Brain microvascular endothelial cell (primary cell): Measurements from ENCODE around the gene CPNE4.

ENCODE experiments used
- DNase-seq: peaks from one replicate; pipeline ENCODE4 v3.0.0-alpha.2; 2020
- H3K27ac ChIP-seq: fragments of 250-450 bp; sonication (Bioruptor Pico); 2 replicates; pipeline ENCODE4 v1.5.1; 2020; ENCODE audit warnings: mild to moderate bottlenecking, moderate library complexity
- H3K27me3 ChIP-seq: fragments of 250-450 bp; sonication (Bioruptor Pico); replicated peaks from 2 replicates; pipeline ENCODE4 v1.5.1; 2020; ENCODE audit warnings: mild to moderate bottlenecking
- H3K36me3 ChIP-seq: fragments of 250-450 bp; sonication (Bioruptor Pico); replicated peaks from 2 replicates; pipeline ENCODE4 v1.5.1; 2020; ENCODE audit warnings: mild to moderate bottlenecking
- H3K4me3 ChIP-seq: 2 replicates; pipeline ENCODE4 v1.5.1; 2011; ENCODE audit warnings: low read depth, mild to moderate bottlenecking, control low read depth, low read length, moderate library complexity
- in situ Hi-C: cut with HindIII; loops from 2 replicates; pipeline ENCODE4 v1.10.0; 2017; ENCODE audit warnings: low sequenced_read_pairs, low pct_ligation_motif_present
- TF ChIP-seq, protein P1 (sequence below): IDR thresholded peaks from 2 replicates; pipeline ENCODE4 v1.5.1; 2011; ENCODE audit warnings: low read depth, mild to moderate bottlenecking, moderate library complexity, low read length, control low read depth, inconsistent platforms; ENCODE audit errors: missing control alignments

The CPNE4 gene

DNA sequence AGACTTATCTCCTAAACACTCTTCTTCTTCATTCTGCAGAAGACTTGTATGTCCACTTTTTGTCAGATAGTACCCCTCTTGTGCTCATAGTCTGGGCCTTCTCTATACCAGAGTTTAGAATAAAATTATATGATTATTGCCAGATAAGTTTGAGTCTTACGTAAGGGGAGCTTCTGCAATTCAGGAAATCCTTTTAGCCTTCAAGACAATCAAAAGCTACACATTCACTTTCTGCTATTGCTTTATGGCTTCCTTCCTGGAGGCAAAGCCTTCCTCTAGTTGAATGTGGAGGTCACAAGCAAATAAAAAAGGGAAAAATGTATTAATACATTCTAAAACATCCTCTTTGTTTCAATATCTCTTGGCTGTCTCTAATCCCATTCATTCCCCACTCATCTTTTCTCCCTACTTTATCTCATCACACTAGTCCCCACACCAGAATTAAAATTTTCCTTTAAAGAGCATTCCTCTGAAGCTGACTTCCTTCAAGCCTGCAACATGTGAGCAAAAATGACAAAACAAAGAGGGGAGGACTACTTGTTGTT lies 186.8 kb downstream of the CPNE4 start:
- Histone ChIP-seq H3K27me3 (no peaks in the 10 kb centered on the region), H3K27ac (no peak overlapping the region), H3K36me3 (no peaks in the 10 kb centered on the region), H3K4me3 (no peak overlapping the region)
- in situ Hi-C loops: no loop called here
- no peak for DNase-seq
- TF ChIP-seq, protein P1, sequence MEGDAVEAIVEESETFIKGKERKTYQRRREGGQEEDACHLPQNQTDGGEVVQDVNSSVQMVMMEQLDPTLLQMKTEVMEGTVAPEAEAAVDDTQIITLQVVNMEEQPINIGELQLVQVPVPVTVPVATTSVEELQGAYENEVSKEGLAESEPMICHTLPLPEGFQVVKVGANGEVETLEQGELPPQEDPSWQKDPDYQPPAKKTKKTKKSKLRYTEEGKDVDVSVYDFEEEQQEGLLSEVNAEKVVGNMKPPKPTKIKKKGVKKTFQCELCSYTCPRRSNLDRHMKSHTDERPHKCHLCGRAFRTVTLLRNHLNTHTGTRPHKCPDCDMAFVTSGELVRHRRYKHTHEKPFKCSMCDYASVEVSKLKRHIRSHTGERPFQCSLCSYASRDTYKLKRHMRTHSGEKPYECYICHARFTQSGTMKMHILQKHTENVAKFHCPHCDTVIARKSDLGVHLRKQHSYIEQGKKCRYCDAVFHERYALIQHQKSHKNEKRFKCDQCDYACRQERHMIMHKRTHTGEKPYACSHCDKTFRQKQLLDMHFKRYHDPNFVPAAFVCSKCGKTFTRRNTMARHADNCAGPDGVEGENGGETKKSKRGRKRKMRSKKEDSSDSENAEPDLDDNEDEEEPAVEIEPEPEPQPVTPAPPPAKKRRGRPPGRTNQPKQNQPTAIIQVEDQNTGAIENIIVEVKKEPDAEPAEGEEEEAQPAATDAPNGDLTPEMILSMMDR: no peak

DNA sequence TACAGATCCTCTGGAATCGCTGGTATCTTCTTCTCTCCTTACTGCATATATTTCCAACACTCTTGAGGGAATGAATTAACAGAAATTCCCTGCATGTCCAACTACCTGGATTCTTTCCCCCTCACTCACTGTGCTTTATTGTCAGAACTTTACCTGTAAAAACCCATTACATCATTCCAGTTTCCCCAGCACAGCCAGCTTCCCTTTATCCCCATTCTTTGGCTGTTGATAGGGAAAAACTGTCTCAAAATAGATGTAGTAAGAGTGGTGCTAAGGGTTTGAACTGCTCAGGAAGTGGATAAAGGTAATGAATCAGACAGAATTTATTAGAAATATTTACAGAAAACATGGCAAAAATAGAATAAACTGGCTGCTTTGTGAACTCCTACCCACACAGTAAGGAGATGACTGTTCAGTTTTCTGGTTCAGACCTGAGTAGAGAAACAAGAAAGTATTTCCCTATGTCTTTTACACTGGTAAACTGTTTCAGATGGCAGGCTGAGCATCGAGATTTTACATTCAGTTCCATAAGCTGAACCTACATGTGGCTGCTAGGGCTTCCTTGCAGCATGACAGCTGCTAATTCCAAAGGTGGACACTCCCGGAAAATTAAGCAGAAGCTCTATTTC lies 188.4 kb downstream of the CPNE4 start:
- H3K27ac ChIP-seq: no peak overlapping the region
- TF ChIP-seq, protein P1: no peak
- H3K4me3 ChIP-seq: no peak overlapping the region
- no peaks in the 10 kb centered on the region for H3K27me3 ChIP-seq
- no peak for DNase-seq
- in situ Hi-C loops: no loop called here
- no peaks in the 10 kb centered on the region for H3K36me3 ChIP-seq

DNA sequence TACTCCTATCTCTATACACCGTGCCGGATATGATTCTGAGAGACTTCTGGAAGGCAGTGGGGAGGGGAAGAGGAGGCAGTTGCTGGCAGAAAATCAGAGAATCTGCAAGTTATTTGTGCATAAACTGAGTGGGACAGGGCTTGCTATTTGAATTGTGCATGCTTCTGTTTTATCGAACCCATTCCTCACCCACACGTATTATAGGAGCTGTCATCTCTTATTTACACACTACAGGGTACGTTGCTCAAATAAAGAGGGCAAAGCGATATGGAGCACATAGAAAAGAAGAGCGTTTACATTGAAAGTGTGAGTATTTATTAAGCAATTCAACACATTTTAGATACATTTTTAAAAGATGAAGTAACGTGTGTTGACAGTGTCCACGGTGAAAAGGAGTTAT lies 191.6 kb downstream of the CPNE4 start:
- DNase-seq: no peak
- Histone ChIP-seq H3K36me3 (no peaks in the 10 kb centered on the region), H3K4me3 (no peak overlapping the region), H3K27me3 (no peaks in the 10 kb centered on the region), H3K27ac (no peak overlapping the region)
- TF ChIP-seq, protein P1: no peak
- in situ Hi-C loops: no loop called here

DNA sequence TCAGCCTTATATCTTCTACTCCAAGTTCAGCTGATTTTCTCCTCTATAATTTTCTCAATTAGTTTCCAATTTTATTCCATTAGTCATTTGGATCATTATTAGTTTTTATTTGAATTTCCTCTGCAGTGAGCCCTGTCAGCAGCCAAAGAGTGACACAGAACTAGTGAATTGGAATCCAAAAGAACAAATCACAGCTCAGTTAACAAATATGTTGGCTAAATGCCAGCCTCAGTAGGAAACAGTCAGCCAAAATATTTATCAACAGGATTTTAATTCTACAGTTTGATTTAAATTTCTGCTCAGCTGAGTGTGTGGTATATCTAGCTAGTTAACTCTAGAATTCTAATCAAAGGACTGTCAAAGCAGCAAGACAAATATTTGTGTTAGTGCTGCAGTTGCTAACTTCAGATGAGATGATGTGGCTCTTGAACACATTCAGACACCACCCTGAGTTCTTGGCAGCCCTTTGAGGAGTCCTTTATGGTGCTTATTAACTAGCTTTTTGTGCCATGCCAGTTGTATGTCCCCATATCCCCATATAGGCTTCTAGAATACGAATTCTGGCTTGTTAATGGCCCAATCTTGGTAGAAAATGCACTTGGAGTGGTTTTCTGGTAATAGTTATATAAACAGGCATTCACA lies 194.5 kb downstream of the CPNE4 start:
- H3K4me3 ChIP-seq: no peak overlapping the region
- in situ Hi-C loops: no loop called here
- TF ChIP-seq, protein P1: no peak
- H3K27me3 ChIP-seq: no peaks in the 10 kb centered on the region
- no peaks in the 10 kb centered on the region for H3K36me3 ChIP-seq
- H3K27ac ChIP-seq: no peak overlapping the region
- DNase-seq: no peak

DNA sequence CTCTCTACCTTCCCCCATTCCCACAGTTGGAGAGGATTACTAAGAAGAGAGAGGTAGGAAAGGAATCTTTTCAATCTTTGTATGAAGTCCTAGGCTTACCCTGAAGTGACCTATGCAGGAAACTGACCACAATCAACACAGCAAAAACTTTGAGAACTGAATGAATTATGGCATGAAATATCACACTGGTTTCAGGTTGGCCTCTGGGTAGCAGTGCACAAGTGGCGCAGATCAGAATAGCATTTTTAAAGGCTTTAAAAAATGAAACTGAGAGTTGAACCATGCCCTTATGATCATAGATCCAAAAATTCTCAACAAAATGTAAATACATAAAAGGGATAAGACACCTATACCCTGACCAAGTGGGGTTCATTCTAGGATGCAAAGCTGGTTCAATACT lies 198.9 kb downstream of the CPNE4 start:
- Histone ChIP-seq H3K27ac (no peak overlapping the region), H3K27me3 (no peaks in the 10 kb centered on the region), H3K4me3 (no peak overlapping the region), H3K36me3 (no peaks in the 10 kb centered on the region)
- in situ Hi-C loops: no loop called here
- no peak for DNase-seq
- TF ChIP-seq, protein P1: no peak
